ENCODE results near the gene DDR1. TPM values are rescaled to one million over a fixed set of nuclear protein-coding genes. Genes with fewer than 3 reads are reported as not detected.

DDR1 gene
- total RNA-seq, 1 experiment from 2014 or later = 258 TPM

- WGBS (ENCODE audit: extremely low coverage, insufficient read length, low lambda C conversion rate) = no CpG with 5 or more reads among the region's 6 CpGs
- Mint-ChIP-seq H3K36me3 (ENCODE audit: insufficient read depth in 1 of 3, low read depth in 3 of 3) (peaks cover 12 to 16% (median 16%) of the 10 kb centered on the region in 3 experiments; a peak in 6 of 7 replicates), H3K4me1 (peaks cover 10 to 24% of the 10 kb centered on the region in 2 experiments), H3K9me3 (peaks cover 13 to 14% of the 10 kb centered on the region in 2 experiments; a peak in 4 of 5 replicates), H3K27ac (no peak overlapping the region), H3K4me3 (no peak overlapping the region), H3K27me3 (ENCODE audit: low read depth) (peaks cover 2% of the 10 kb centered on the region)
- Histone ChIP-seq H3K56ac (ENCODE audit: insufficient read length, low read depth, low read length) (no peak overlapping the region), H2BK120ac (ENCODE audit: low read depth, low read length, poor library complexity, severe bottlenecking) (no peak overlapping the region), H3K23ac (ENCODE audit: insufficient read length, low read depth, low read length) (no peak overlapping the region), H3T11ph (ENCODE audit: low read length) (no peak overlapping the region), H3K23me2 (ENCODE audit: insufficient read length, low read depth, low read length, poor library complexity, severe bottlenecking) (no peaks in the 10 kb centered on the region), H3K27me3 (ENCODE audit: insufficient read depth, low read length) (no peaks in the 10 kb centered on the region; the same call in 1 of the 2 replicates), H2BK12ac (ENCODE audit: insufficient read length, low read depth, low read length) (no peak overlapping the region), H3K9ac (ENCODE audit: extremely low read depth, insufficient read length, low read length) (no peak overlapping the region), H3K14ac (ENCODE audit: insufficient read depth, low read length) (no peak overlapping the region), H3K27ac (ENCODE audit: insufficient read length, low read depth, low read length) (no peak overlapping the region), H2BK5ac (ENCODE audit: insufficient read length, low read length) (no peak overlapping the region), H3K18ac (ENCODE audit: insufficient read length, low read depth, low read length) (no peak overlapping the region), H3K4me2 (ENCODE audit: insufficient read depth, insufficient read length, low read length) (no peak overlapping the region), H3K4ac (ENCODE audit: low read depth, low read length) (no peak overlapping the region), H2BK20ac (ENCODE audit: low read depth, low read length, poor library complexity, severe bottlenecking) (no peak overlapping the region), H4K8ac (replicated peaks; ENCODE audit: insufficient read length, low read depth, low read length) (no peak overlapping the region), H2BK15ac (ENCODE audit: low read depth, low read length) (no peak overlapping the region), H3K79me1 (ENCODE audit: insufficient read depth, low read depth, low read length, poor library complexity, severe bottlenecking) (no peaks in the 10 kb centered on the region), H4K20me1 (ENCODE audit: control insufficient read depth, insufficient read depth, insufficient read length) (no peaks in the 10 kb centered on the region), H3K9me3 (ENCODE audit: control insufficient read depth, low read depth, low read length) (no peaks in the 10 kb centered on the region), H4K91ac (ENCODE audit: insufficient read length, low read depth, low read length) (no peak overlapping the region), H3K79me2 (ENCODE audit: insufficient read depth, low read length) (no peaks in the 10 kb centered on the region), H2AK5ac (ENCODE audit: insufficient read length, low read length) (no peak overlapping the region), H4K5ac (ENCODE audit: insufficient read length, low read depth, low read length) (no peak overlapping the region), H3K4me1 (ENCODE audit: insufficient read depth, low read length) (peaks cover 2% of the 10 kb centered on the region; the same call in 1 of the 2 replicates), H2AFZ (ENCODE audit: low read length) (no peak overlapping the region)
- DNase-seq = no peak
- TF ChIP-seq CTCF (conservative IDR thresholded peaks at IDR 0.05) = no peak
Observed at GRCh38 chr6:30932665-30933365, 48.5 kb downstream of the DDR1 start.

All from H9 (cell line).